Measurements from ENCODE around the gene KIRREL3.

The KIRREL3 gene

GRCh38 chr11:126497581-126498122 lies 502.9 kb downstream of the KIRREL3 start:
- no peak for DNase-seq

- no peak for DNase-seq
Measured at GRCh38 chr11:126496576-126497337, 503.8 kb downstream of the KIRREL3 start.

GRCh38 chr11:126495281-126496220 lies 505.0 kb downstream of the KIRREL3 start:
- no peak for DNase-seq

GRCh38 chr11:126494831-126495230 lies 505.7 kb downstream of the KIRREL3 start:
- no peak for DNase-seq

GRCh38 chr11:126492331-126493082 lies 508.1 kb downstream of the KIRREL3 start:
- DNase-seq = no peak

- no peak for DNase-seq
Measured at GRCh38 chr11:126491092-126491491, 509.5 kb downstream of the KIRREL3 start.

GRCh38 chr11:126489836-126490660 lies 510.5 kb downstream of the KIRREL3 start:
- no peak for DNase-seq

GRCh38 chr11:126488591-126489370 lies 511.8 kb downstream of the KIRREL3 start:
- no peak for DNase-seq

GRCh38 chr11:126487711-126488110 lies 512.9 kb downstream of the KIRREL3 start:
- no peak for DNase-seq

- no peak for DNase-seq
Measured at GRCh38 chr11:126485986-126486635, 514.5 kb downstream of the KIRREL3 start.

- no peak for DNase-seq
Measured at GRCh38 chr11:126485021-126485792, 515.4 kb downstream of the KIRREL3 start.

- DNase-seq = no peak
Measured at GRCh38 chr11:126484266-126484665, 516.3 kb downstream of the KIRREL3 start.

GRCh38 chr11:126483621-126484195 lies 516.9 kb downstream of the KIRREL3 start:
- DNase-seq = no peak

GRCh38 chr11:126482586-126483108 lies 517.9 kb downstream of the KIRREL3 start:
- no peak for DNase-seq

- no peak for DNase-seq
Measured at GRCh38 chr11:126481303-126481680, 519.3 kb downstream of the KIRREL3 start.

- DNase-seq = peak in 4 of 5 experiments; percentile 47 to 84 (median 52)
Measured at GRCh38 chr11:126480410-126481302, 519.9 kb downstream of the KIRREL3 start.

- no peak for DNase-seq
Measured at GRCh38 chr11:126480015-126480409, 520.6 kb downstream of the KIRREL3 start.

All from T-helper 2 cell (primary cell).